Activated CD8-positive, alpha-beta T cell treated with anti-CD3 and anti-CD28 coated beads, Interleukin-2, amount 10 ng/mL, durations not matched to agents 7 days and 5 days (primary cell): ENCODE measurements around the gene EXOC4. TPM values are rescaled to one million over a fixed set of nuclear protein-coding genes. Genes with fewer than 3 reads are reported as not detected.
A peak's percentile ranks its signal among the peaks of the same experiment; 100 is the strongest.

Experiments
- ATAC-seq: fragments of 150-1000 bp; cut with Tn5 transposase; one replicate; pipeline ENCODE4 v1.10.0; 2021; ENCODE audit warnings: moderate library complexity
- CTCF ChIA-PET: fragments of 350-600 bp; sonication (Branson Sonifier 250); formaldehyde crosslinking; loops from one replicate; lab custom pipeline; 2021; ENCODE audit warnings: antibody characterized with exemption; lab: Charles Lee
- POLR2A ChIA-PET: fragments of 350-600 bp; sonication (Branson Sonifier 250); formaldehyde crosslinking; loops from one replicate; lab custom pipeline; 2021; ENCODE audit warnings: antibody characterized with exemption; lab: Charles Lee
- DNase-seq: peaks from one replicate; pipeline ENCODE4 v3.0.0-alpha.2; 2020
- H3K27ac Mint-ChIP-seq: one replicate; pipeline ENCODE4 v1.8.0; 2021; ENCODE audit warnings: mild to moderate bottlenecking, mixed read lengths
- H3K27me3 Mint-ChIP-seq: one replicate; pipeline ENCODE4 v1.8.0; 2021; ENCODE audit warnings: low read depth, mixed read lengths
- H3K36me3 Mint-ChIP-seq: one replicate; pipeline ENCODE4 v1.8.0; 2021; ENCODE audit warnings: low read depth, mixed read lengths
- H3K4me1 Mint-ChIP-seq: one replicate; pipeline ENCODE4 v1.8.0; 2021; ENCODE audit warnings: low read depth, mixed read lengths
- H3K4me3 Mint-ChIP-seq: one replicate; pipeline ENCODE4 v1.8.0; 2021; ENCODE audit warnings: mild to moderate bottlenecking, mixed read lengths
- H3K9me3 Mint-ChIP-seq: one replicate; pipeline ENCODE4 v1.8.0; 2022; ENCODE audit warnings: mixed read lengths; ENCODE audit not compliant: insufficient read depth
- total RNA-seq, 2 experiments: library from RNA; stranded (reverse); gene quantifications; one replicate each; pipeline ENCODE4 v1.2.3, GENCODE V29; 2021

EXOC4 gene
- total RNA-seq, 2 experiments from 2014 or later: 68.2 to 75.1 TPM

DNA sequence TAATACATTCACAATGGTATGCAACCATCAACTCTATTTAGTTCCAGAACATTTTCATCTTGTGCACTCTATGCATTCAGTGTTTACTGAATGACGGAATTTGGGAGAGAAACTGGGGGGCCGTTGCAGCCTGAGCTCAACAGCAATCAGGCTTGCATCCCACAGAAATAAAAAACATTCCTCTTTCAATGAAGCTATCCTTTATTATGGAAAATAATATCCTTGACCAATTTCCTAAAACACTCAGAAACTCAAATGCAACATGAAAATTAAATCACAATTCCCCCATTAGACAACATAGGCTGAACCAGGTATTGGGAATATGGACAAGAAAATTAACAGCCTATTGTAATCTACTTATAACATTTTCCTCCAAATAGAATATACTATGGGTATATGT, 6.3 kb upstream of the EXOC4 start:
- Mint-ChIP-seq H3K36me3 (no peaks in the 10 kb centered on the region), H3K27me3 (peaks cover 9% of the 10 kb centered on the region), H3K27ac (no peak overlapping the region), H3K9me3 (no peaks in the 10 kb centered on the region), H3K4me1 (no peaks in the 10 kb centered on the region), H3K4me3 (no peak overlapping the region)
- no peak for DNase-seq
- ATAC-seq: no peak
- ChIA-PET CTCF (interaction anchor here (0.8 to 1.3 kb wide), 2 partner anchors 10 to 894 kb away, joined by 3 read pairs; no protein-coding TSS in a partner anchor), POLR2A (no interaction called here)

DNA sequence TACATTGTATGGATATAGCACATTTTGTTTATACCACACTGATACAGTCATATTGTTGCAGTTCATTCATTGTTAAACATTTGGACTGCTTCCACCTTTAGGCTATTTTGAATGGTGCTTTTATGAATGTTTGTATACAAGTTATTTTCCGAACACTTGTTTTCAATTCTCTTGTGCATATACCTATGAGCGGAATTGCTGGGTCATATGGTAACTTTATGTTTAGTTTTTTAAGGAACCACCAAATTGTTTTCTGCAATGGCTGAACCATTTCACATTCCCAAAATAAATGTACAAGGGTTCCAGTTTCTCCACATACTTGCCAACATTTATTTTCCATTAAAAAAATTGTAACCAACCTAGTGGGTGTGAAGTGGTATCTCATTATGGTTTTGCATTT, 4.0 kb upstream of the EXOC4 start:
- ATAC-seq (no peak), DNase-seq (no peak)
- Mint-ChIP-seq H3K27ac (no peak overlapping the region), H3K4me3 (no peak overlapping the region), H3K9me3 (no peaks in the 10 kb centered on the region), H3K36me3 (no peaks in the 10 kb centered on the region), H3K4me1 (peaks cover 7% of the 10 kb centered on the region), H3K27me3 (no peaks in the 10 kb centered on the region)
- ChIA-PET POLR2A (no interaction called here), CTCF (no interaction called here)

DNA sequence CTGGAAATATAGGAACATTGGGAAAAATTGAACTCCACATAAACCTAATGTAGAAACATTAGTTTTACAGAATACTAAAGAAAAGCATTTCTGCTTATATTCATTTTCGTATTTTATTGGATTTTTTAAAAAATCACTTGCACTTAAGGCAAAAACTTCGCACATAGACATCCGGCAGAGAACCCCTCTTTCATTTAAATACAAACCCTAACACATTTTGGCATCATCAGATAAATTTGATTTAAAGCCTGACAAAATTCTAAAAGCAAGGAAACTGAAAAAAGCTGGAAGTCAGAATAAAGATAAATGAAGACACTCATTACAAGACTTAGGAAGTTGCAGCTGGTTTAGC, 396 bp upstream of the EXOC4 start:
- Mint-ChIP-seq H3K36me3 (peaks cover 16% of the 10 kb centered on the region), H3K27me3 (no peaks in the 10 kb centered on the region), H3K4me1 (peaks cover 32% of the 10 kb centered on the region), H3K27ac (peak overlapping the region; percentile 85), H3K4me3 (peak overlapping the region; percentile 91), H3K9me3 (no peaks in the 10 kb centered on the region)
- ATAC-seq (no peak), DNase-seq (no peak)
- ChIA-PET POLR2A (no interaction called here), CTCF (interaction anchor here (1.1 kb wide), 1 partner anchor 165 kb away, joined by 3 read pairs; no protein-coding TSS in a partner anchor)

DNA sequence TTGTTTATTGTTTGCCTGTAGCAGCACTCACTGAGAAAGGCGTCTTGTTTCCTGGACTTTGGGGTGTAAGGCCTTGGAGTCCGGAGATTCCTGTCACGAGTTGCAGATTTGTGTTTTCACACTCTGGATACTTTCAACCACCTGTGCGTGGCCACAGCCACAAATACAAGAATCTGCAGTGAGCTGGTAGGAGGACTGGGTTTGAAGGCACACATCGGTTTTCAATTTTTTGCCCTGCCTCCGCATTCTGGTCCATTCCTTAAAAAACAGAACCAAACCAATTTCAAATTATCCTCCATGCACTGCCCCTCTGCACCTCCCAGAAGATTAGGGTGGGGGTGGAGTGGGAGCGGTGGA, 619 bp downstream of the EXOC4 start:
- POLR2A ChIA-PET: no interaction called here
- no peaks in the 10 kb centered on the region for H3K27me3 Mint-ChIP-seq
- peak; percentile 21 for ATAC-seq

GRCh38 chr7:133255486-133255885, 2.6 kb downstream of the EXOC4 start:
- peaks cover 43% of the 10 kb centered on the region for H3K4me1 Mint-ChIP-seq
- no peak for ATAC-seq

More for the DNA sequence above, 619 bp downstream of the EXOC4 start:
- H3K27ac Mint-ChIP-seq: peak overlapping the region; percentile 85
- H3K4me1 Mint-ChIP-seq: peaks cover 42% of the 10 kb centered on the region
- CTCF ChIA-PET: interaction anchor here (1.0 kb wide), 1 partner anchor 600 kb away, joined by 3 read pairs; no protein-coding TSS in a partner anchor
- DNase-seq: peak; percentile 25
- H3K9me3 Mint-ChIP-seq: no peaks in the 10 kb centered on the region
- peak overlapping the region; percentile 91 for H3K4me3 Mint-ChIP-seq
- peaks cover 21% of the 10 kb centered on the region for H3K36me3 Mint-ChIP-seq

DNA sequence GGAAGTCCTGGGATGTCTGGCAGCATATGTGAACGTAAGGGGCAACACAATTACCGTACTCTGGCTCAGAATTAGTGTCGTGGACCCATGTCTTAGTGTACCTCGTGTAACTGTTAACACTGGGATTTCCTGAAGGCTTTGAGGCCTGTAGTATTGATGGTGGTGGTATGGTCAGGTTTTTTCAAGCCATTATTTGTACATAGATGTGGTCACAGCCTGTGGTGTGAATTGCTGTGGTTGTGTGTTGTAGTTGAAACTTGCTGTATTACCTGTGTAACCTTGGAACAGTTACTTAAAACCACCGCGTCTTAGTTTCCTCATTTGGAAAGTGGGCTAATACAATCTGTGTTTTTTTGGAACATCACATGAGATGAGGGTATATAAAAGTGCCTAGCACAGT, 5.3 kb downstream of the EXOC4 start:
- Mint-ChIP-seq H3K27me3 (no peaks in the 10 kb centered on the region), H3K4me3 (no peak overlapping the region), H3K27ac (no peak overlapping the region), H3K9me3 (no peaks in the 10 kb centered on the region), H3K36me3 (peaks cover 27% of the 10 kb centered on the region), H3K4me1 (peaks cover 37% of the 10 kb centered on the region)
- ATAC-seq (no peak), DNase-seq (no peak)
- POLR2A ChIA-PET: no interaction called here
- CTCF ChIA-PET: no interaction called here

More at GRCh38 chr7:133255486-133255885, 2.6 kb downstream of the EXOC4 start:
- ChIA-PET CTCF (no interaction called here), POLR2A (no interaction called here)
- H3K36me3 Mint-ChIP-seq: peaks cover 23% of the 10 kb centered on the region
- DNase-seq: no peak
- H3K9me3 Mint-ChIP-seq: no peaks in the 10 kb centered on the region
- H3K27me3 Mint-ChIP-seq: no peaks in the 10 kb centered on the region
- H3K27ac Mint-ChIP-seq: no peak overlapping the region
- no peak overlapping the region for H3K4me3 Mint-ChIP-seq

DNA sequence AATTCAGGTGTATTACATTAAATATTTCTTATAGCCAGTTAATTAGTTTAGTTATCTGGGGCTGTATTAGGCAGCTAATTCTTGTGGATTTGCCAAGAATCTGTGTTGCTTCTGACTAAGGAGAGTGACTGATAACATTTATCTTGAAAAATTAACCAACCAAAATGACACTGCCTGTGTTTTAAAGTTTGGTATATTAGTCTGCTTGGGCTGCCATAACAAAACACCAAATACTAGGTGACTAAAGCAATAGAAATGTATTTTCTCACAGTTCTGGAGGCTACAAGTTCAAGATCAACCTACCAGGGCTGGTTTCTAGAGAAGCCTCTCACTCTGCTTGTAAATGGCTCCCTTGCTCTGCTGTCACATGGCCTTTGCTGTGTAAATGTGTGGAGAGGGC, 12.9 kb downstream of the EXOC4 start:
- H3K4me3 Mint-ChIP-seq: no peak overlapping the region
- CTCF ChIA-PET: no interaction called here
- DNase-seq (no peak), ATAC-seq (no peak)
- H3K9me3 Mint-ChIP-seq: no peaks in the 10 kb centered on the region
- H3K27me3 Mint-ChIP-seq: no peaks in the 10 kb centered on the region
- H3K4me1 Mint-ChIP-seq: peaks cover 6% of the 10 kb centered on the region
- POLR2A ChIA-PET: no interaction called here
- peaks cover 10% of the 10 kb centered on the region for H3K36me3 Mint-ChIP-seq
- H3K27ac Mint-ChIP-seq: no peak overlapping the region

- H3K4me3 Mint-ChIP-seq: no peak overlapping the region
- POLR2A ChIA-PET: no interaction called here
- H3K4me1 Mint-ChIP-seq: peaks cover 6% of the 10 kb centered on the region
- H3K9me3 Mint-ChIP-seq: no peaks in the 10 kb centered on the region
- H3K27me3 Mint-ChIP-seq: no peaks in the 10 kb centered on the region
- ATAC-seq (no peak), DNase-seq (no peak)
- CTCF ChIA-PET: no interaction called here
- peaks cover 6% of the 10 kb centered on the region for H3K36me3 Mint-ChIP-seq
- no peak overlapping the region for H3K27ac Mint-ChIP-seq
Measured at GRCh38 chr7:133268355-133268754, 15.5 kb downstream of the EXOC4 start.

- POLR2A ChIA-PET: interaction anchor here (0.5 kb wide), 1 partner anchor 1629 kb away, joined by 3 read pairs; no protein-coding TSS in a partner anchor
- H3K27me3 Mint-ChIP-seq: no peaks in the 10 kb centered on the region
- no peak overlapping the region for H3K27ac Mint-ChIP-seq
- no peak for ATAC-seq
- H3K4me1 Mint-ChIP-seq: peaks cover 6% of the 10 kb centered on the region
- no peaks in the 10 kb centered on the region for H3K9me3 Mint-ChIP-seq
- CTCF ChIA-PET: interaction anchor here (0.9 to 1.7 kb wide), 2 partner anchors 19 to 162 kb away, joined by 4 to 5 read pairs; no protein-coding TSS in a partner anchor
- H3K36me3 Mint-ChIP-seq: peaks cover 26% of the 10 kb centered on the region
- no peak overlapping the region for H3K4me3 Mint-ChIP-seq
- DNase-seq: no peak
Measured at GRCh38 chr7:133272336-133272735, 19.5 kb downstream of the EXOC4 start.

DNA sequence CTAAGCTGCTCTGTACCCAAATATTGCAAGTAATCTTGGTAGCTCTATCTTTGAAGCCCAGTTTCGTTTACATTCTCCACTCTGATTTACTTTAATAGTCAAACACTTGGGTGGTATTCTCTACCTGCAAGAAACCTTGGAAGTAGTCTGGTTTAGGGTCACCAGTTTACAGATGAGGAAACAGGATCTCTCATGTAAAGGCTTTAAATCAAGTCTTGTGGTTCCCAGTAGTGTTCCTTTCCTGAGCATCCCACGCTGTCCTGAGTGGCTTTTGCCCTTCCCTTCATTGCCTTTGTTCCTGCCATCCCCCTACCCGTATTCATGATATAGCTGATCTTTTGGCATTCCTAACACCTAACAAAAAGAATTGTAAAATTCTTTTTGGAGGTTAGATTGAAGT, 20.3 kb downstream of the EXOC4 start:
- Mint-ChIP-seq H3K36me3 (peaks cover 27% of the 10 kb centered on the region), H3K9me3 (no peaks in the 10 kb centered on the region), H3K4me3 (no peak overlapping the region), H3K4me1 (peaks cover 4% of the 10 kb centered on the region), H3K27ac (no peak overlapping the region), H3K27me3 (no peaks in the 10 kb centered on the region)
- ATAC-seq (no peak), DNase-seq (no peak)
- ChIA-PET POLR2A (no interaction called here), CTCF (interaction anchor here (0.9 to 1.7 kb wide), 2 partner anchors 18 to 161 kb away, joined by 4 to 5 read pairs; no protein-coding TSS in a partner anchor)

DNA sequence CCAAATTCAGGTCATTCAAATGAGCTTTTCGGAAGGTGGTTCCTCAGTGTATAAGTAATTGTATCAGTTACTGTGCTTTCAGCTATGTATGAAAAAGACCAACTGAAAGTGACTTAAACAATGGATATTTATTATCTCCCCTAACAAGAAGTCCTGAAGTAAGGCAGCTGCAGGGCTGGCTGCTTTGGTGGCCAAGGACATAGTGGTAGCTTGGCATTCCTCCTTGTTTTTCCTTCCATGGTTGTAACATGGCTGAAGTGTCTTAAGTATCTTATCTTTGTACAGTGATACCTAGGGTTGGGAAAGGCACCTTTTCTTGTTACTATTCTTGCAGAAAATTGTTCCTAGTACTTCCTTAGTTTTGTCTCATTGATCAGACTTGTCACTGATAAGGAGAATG, 21.4 kb downstream of the EXOC4 start:
- POLR2A ChIA-PET: no interaction called here
- DNase-seq: no peak
- Mint-ChIP-seq H3K27ac (no peak overlapping the region), H3K4me1 (no peaks in the 10 kb centered on the region), H3K4me3 (no peak overlapping the region), H3K36me3 (peaks cover 32% of the 10 kb centered on the region), H3K9me3 (no peaks in the 10 kb centered on the region), H3K27me3 (no peaks in the 10 kb centered on the region)
- ATAC-seq: no peak
- CTCF ChIA-PET: interaction anchor here (0.8 kb wide), 1 partner anchor 771 kb away, joined by 3 read pairs; no protein-coding TSS in a partner anchor

DNA sequence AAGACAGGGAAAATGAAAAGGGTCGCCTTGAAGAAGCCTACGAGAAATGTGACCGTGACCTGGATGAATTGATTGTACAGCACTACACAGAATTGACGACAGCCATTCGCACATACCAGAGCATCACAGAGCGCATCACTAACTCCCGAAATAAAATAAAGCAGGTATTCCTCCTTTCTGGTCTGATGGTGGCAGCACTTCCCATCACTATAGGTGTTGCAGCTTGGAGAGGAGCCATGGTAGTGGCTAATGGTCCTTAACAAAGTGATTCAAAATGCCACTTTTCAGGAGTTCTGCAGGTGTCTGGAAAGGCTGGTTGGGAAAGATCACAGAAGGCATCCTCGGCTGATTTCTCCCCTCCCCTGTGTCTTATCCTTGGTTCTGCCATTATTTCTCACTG, 22.1 kb downstream of the EXOC4 start:
- no peak overlapping the region for H3K27ac Mint-ChIP-seq
- H3K27me3 Mint-ChIP-seq: no peaks in the 10 kb centered on the region
- no peak for ATAC-seq
- H3K9me3 Mint-ChIP-seq: no peaks in the 10 kb centered on the region
- ChIA-PET POLR2A (no interaction called here), CTCF (interaction anchor here (0.8 kb wide), 1 partner anchor 771 kb away, joined by 3 read pairs; no protein-coding TSS in a partner anchor)
- no peak overlapping the region for H3K4me3 Mint-ChIP-seq
- H3K4me1 Mint-ChIP-seq: no peaks in the 10 kb centered on the region
- DNase-seq: no peak
- peaks cover 37% of the 10 kb centered on the region for H3K36me3 Mint-ChIP-seq
